Stimulated activated CD8-positive, alpha-beta memory T cell treated with anti-CD3 and anti-CD28 coated beads, Interleukin-12 subunit alpha, Interleukin-12 subunit beta, amount 100 ng/mL, for 1 hour (primary cell): ENCODE measurements around the gene C13orf46.

Experiments used
- DNase-seq: peaks from one replicate; pipeline ENCODE4 v3.0.0-alpha.2; 2020; ENCODE audit warnings: low read depth

C13orf46 gene

GRCh38 chr13:113905018-113905417 is 68.9 kb downstream of the C13orf46 start:
- no peak for DNase-seq

GRCh38 chr13:113904411-113904810 is 69.5 kb downstream of the C13orf46 start:
- no peak for DNase-seq

- DNase-seq = no peak
These were observed 70.0 kb downstream of the C13orf46 start for GRCh38 chr13:113903912-113904311.
